H9 (cell line): Measurements from ENCODE around the gene SMYD4. TPM values are rescaled to one million over a fixed set of nuclear protein-coding genes. Genes with fewer than 3 reads are reported as not detected.

Source experiments
- DNase-seq: peaks from one replicate; pipeline ENCODE4 v3.0.0-alpha.2; 2017
- H2AFZ ChIP-seq: one replicate; pipeline ENCODE4 v1.6.1; 2013; ENCODE audit warnings: mild to moderate bottlenecking, low read length, control low read depth, moderate library complexity
- H2AK5ac ChIP-seq: 2 replicates; pipeline ENCODE4 v1.6.1; 2013; ENCODE audit warnings: low read length, control low read depth, mixed read lengths; ENCODE audit not compliant: insufficient read length
- H2BK120ac ChIP-seq: one replicate; pipeline ENCODE4 v1.6.1; 2013; ENCODE audit warnings: low read depth, mild to moderate bottlenecking, low read length, control low read depth, inconsistent platforms; ENCODE audit not compliant: poor library complexity, severe bottlenecking
- H2BK12ac ChIP-seq: 2 replicates; pipeline ENCODE4 v1.6.1; 2013; ENCODE audit warnings: low read length, control low read depth, mixed read lengths, low read depth; ENCODE audit not compliant: insufficient read length
- H2BK15ac ChIP-seq: 2 replicates; pipeline ENCODE4 v1.6.1; 2013; ENCODE audit warnings: low read depth, low read length, control low read depth
- H2BK20ac ChIP-seq: one replicate; pipeline ENCODE4 v1.6.1; 2013; ENCODE audit warnings: low read depth, mild to moderate bottlenecking, low read length, control low read depth, inconsistent platforms; ENCODE audit not compliant: poor library complexity, severe bottlenecking
- H2BK5ac ChIP-seq: 2 replicates; pipeline ENCODE4 v1.6.1; 2013; ENCODE audit warnings: low read length, control low read depth, mixed read lengths; ENCODE audit not compliant: insufficient read length
- H3K14ac ChIP-seq: 2 replicates; pipeline ENCODE4 v1.6.1; 2013; ENCODE audit warnings: low read length, control low read depth; ENCODE audit not compliant: insufficient read depth
- H3K18ac ChIP-seq: 2 replicates; pipeline ENCODE4 v1.6.1; 2013; ENCODE audit warnings: low read depth, mild to moderate bottlenecking, mixed read lengths, low read length, control low read depth; ENCODE audit not compliant: insufficient read length
- H3K23ac ChIP-seq: 2 replicates; pipeline ENCODE4 v1.6.1; 2013; ENCODE audit warnings: low read length, control low read depth, mixed read lengths, low read depth; ENCODE audit not compliant: insufficient read length
- H3K23me2 ChIP-seq: 2 replicates; pipeline ENCODE4 v1.6.1; 2013; ENCODE audit warnings: low read depth, mild to moderate bottlenecking, mixed read lengths, low read length, control low read depth; ENCODE audit not compliant: insufficient read length, poor library complexity, severe bottlenecking
- H3K27ac ChIP-seq: 2 replicates; pipeline ENCODE4 v1.5.1; 2013; ENCODE audit warnings: low read length, control low read depth, mixed read lengths, low read depth; ENCODE audit not compliant: insufficient read length
- H3K27me3 ChIP-seq: 2 replicates; pipeline ENCODE4 v1.6.1; 2013; ENCODE audit warnings: low read length, control low read depth, inconsistent platforms; ENCODE audit not compliant: insufficient read depth
- H3K4ac ChIP-seq: 2 replicates; pipeline ENCODE4 v1.6.1; 2013; ENCODE audit warnings: low read depth, mild to moderate bottlenecking, control low read depth, inconsistent platforms, low read length, moderate library complexity
- H3K4me1 ChIP-seq: 2 replicates; pipeline ENCODE4 v1.6.1; 2013; ENCODE audit warnings: low read length, control low read depth, inconsistent platforms; ENCODE audit not compliant: insufficient read depth
- H3K4me2 ChIP-seq: 2 replicates; pipeline ENCODE4 v1.6.1; 2013; ENCODE audit warnings: low read length, control low read depth, mixed read lengths; ENCODE audit not compliant: insufficient read length, insufficient read depth
- H3K56ac ChIP-seq: 2 replicates; pipeline ENCODE4 v1.6.1; 2013; ENCODE audit warnings: low read depth, mild to moderate bottlenecking, mixed read lengths, low read length, control low read depth; ENCODE audit not compliant: insufficient read length
- H3K79me1 ChIP-seq: 2 replicates; pipeline ENCODE4 v1.6.1; 2013; ENCODE audit warnings: low read depth, mild to moderate bottlenecking, moderate library complexity, low read length, control low read depth, inconsistent platforms; ENCODE audit not compliant: insufficient read depth, poor library complexity, severe bottlenecking
- H3K79me2 ChIP-seq: 2 replicates; pipeline ENCODE4 v1.6.1; 2013; ENCODE audit warnings: low read length, control low read depth, inconsistent platforms; ENCODE audit not compliant: insufficient read depth
- H3K9ac ChIP-seq: 2 replicates; pipeline ENCODE4 v1.6.1; 2013; ENCODE audit warnings: low read length, control low read depth, mixed read lengths; ENCODE audit not compliant: insufficient read length; ENCODE audit errors: extremely low read depth
- H3K9me3 ChIP-seq: one replicate; pipeline ENCODE4 v1.6.1; 2013; ENCODE audit warnings: low read depth, low read length, inconsistent platforms; ENCODE audit not compliant: control insufficient read depth
- H3T11ph ChIP-seq: one replicate; pipeline ENCODE4 v1.6.1; 2013; ENCODE audit warnings: mild to moderate bottlenecking, low read length, control low read depth, inconsistent platforms
- H4K20me1 ChIP-seq: one replicate; pipeline ENCODE4 v1.6.1; 2013; ENCODE audit not compliant: control insufficient read depth, insufficient read length, insufficient read depth
- H4K5ac ChIP-seq: 2 replicates; pipeline ENCODE4 v1.6.1; 2013; ENCODE audit warnings: low read depth, mild to moderate bottlenecking, mixed read lengths, low read length, control low read depth; ENCODE audit not compliant: insufficient read length
- H4K8ac ChIP-seq: replicated peaks from 2 replicates; pipeline ENCODE4 v1.6.1; 2013; ENCODE audit warnings: low read length, control low read depth, mixed read lengths, low read depth; ENCODE audit not compliant: insufficient read length
- H4K91ac ChIP-seq: 2 replicates; pipeline ENCODE4 v1.6.1; 2013; ENCODE audit warnings: low read depth, mild to moderate bottlenecking, moderate library complexity, mixed read lengths, low read length, control low read depth; ENCODE audit not compliant: insufficient read length
- H3K27ac Mint-ChIP-seq, 3 experiments: 2 replicates in 2 of 3; 3 replicates in 1 of 3; pipeline ENCODE4 v1.8.0; 2020 to 2021; ENCODE audit warnings: mixed read lengths in 3 of 3, mild to moderate bottlenecking in 1 of 3, moderate library complexity in 1 of 3
- H3K27me3 Mint-ChIP-seq: 2 replicates; pipeline ENCODE4 v1.8.0; 2021; ENCODE audit warnings: low read depth, mild to moderate bottlenecking, moderate library complexity, mixed read lengths
- H3K36me3 Mint-ChIP-seq, 3 experiments: 2 replicates in 2 of 3; 3 replicates in 1 of 3; pipeline ENCODE4 v1.8.0; 2020 to 2021; ENCODE audit warnings: low read depth in 3 of 3, mixed read lengths in 3 of 3; ENCODE audit not compliant: insufficient read depth in 1 of 3
- H3K4me1 Mint-ChIP-seq, 2 experiments: 2 replicates each; pipeline ENCODE4 v1.8.0; 2020; ENCODE audit warnings: mixed read lengths in 2 of 2
- H3K4me3 Mint-ChIP-seq, 2 experiments: 2 replicates in 1 of 2; 3 replicates in 1 of 2; pipeline ENCODE4 v1.8.0; 2020 to 2021; ENCODE audit warnings: mild to moderate bottlenecking in 2 of 2, mixed read lengths in 2 of 2, moderate library complexity in 1 of 2
- H3K9me3 Mint-ChIP-seq, 2 experiments: 2 replicates in 1 of 2; 3 replicates in 1 of 2; pipeline ENCODE4 v1.8.0; 2020; ENCODE audit warnings: mild to moderate bottlenecking in 2 of 2, mixed read lengths in 2 of 2, moderate library complexity in 1 of 2
- WGBS: extraction: QIAGEN DNeasy Blood & Tissue Kit; methylation state at CpG from one replicate; pipeline ENCODE4 v1.1.7; 2013; ENCODE audit warnings: missing lambda C conversion rate, low lambda C conversion rate, mixed read lengths; ENCODE audit not compliant: insufficient read length; ENCODE audit errors: extremely low coverage; 5-methylcytosine and 5-hydroxymethylcytosine counted together
- total RNA-seq: library from RNA; stranded (reverse); gene quantifications from 2 replicates; pipeline ENCODE4 v1.2.1, GENCODE V29; 2021
- TF ChIP-seq, protein P1 (sequence below): fragments of 200-600 bp; sonication (generic); conservative IDR thresholded peaks from 3 replicates; pipeline ENCODE4 v1.8.0; 2021; ENCODE audit warnings: antibody characterized with exemption, mild to moderate bottlenecking

The SMYD4 gene
- total RNA-seq, 1 experiment from 2014 or later = 28.8 TPM

- H3K36me3 Mint-ChIP-seq = peaks cover 11 to 75% (median 55%) of the 10 kb centered on the region in 3 experiments; a peak in 6 of 7 replicates
- Histone ChIP-seq H2BK120ac (no peak overlapping the region), H2BK20ac (no peak overlapping the region), H3K9ac (no peak overlapping the region), H3K4me1 (no peaks in the 10 kb centered on the region), H3K18ac (no peak overlapping the region), H2AK5ac (no peak overlapping the region), H4K20me1 (no peaks in the 10 kb centered on the region), H2AFZ (no peak overlapping the region), H3K9me3 (no peaks in the 10 kb centered on the region), H3K14ac (no peak overlapping the region), H3K23ac (no peak overlapping the region), H2BK15ac (no peak overlapping the region), H3K4me2 (no peak overlapping the region), H2BK5ac (no peak overlapping the region), H4K91ac (no peak overlapping the region), H3K79me1 (no peaks in the 10 kb centered on the region), H3K23me2 (no peaks in the 10 kb centered on the region), H3K27me3 (no peaks in the 10 kb centered on the region), H2BK12ac (no peak overlapping the region), H3K79me2 (no peaks in the 10 kb centered on the region), H3T11ph (no peak overlapping the region), H3K27ac (no peak overlapping the region), H4K5ac (no peak overlapping the region), H4K8ac (no peak overlapping the region), H3K4ac (no peak overlapping the region), H3K56ac (no peak overlapping the region)
- no CpG with 5 or more reads among the region's 4 CpGs for WGBS
- H3K4me1 Mint-ChIP-seq = no peaks in the 10 kb centered on the region
- H3K27ac Mint-ChIP-seq = no peak overlapping the region
- no peak for DNase-seq
- no peak overlapping the region for H3K4me3 Mint-ChIP-seq
- no peaks in the 10 kb centered on the region for H3K27me3 Mint-ChIP-seq
- no peaks in the 10 kb centered on the region for H3K9me3 Mint-ChIP-seq
- TF ChIP-seq, protein P1, sequence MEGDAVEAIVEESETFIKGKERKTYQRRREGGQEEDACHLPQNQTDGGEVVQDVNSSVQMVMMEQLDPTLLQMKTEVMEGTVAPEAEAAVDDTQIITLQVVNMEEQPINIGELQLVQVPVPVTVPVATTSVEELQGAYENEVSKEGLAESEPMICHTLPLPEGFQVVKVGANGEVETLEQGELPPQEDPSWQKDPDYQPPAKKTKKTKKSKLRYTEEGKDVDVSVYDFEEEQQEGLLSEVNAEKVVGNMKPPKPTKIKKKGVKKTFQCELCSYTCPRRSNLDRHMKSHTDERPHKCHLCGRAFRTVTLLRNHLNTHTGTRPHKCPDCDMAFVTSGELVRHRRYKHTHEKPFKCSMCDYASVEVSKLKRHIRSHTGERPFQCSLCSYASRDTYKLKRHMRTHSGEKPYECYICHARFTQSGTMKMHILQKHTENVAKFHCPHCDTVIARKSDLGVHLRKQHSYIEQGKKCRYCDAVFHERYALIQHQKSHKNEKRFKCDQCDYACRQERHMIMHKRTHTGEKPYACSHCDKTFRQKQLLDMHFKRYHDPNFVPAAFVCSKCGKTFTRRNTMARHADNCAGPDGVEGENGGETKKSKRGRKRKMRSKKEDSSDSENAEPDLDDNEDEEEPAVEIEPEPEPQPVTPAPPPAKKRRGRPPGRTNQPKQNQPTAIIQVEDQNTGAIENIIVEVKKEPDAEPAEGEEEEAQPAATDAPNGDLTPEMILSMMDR = no peak
Observed at GRCh38 chr17:1872976-1873375, 43.3 kb upstream of the SMYD4 start.
